ENCODE results near the gene CEP112.

DNA sequence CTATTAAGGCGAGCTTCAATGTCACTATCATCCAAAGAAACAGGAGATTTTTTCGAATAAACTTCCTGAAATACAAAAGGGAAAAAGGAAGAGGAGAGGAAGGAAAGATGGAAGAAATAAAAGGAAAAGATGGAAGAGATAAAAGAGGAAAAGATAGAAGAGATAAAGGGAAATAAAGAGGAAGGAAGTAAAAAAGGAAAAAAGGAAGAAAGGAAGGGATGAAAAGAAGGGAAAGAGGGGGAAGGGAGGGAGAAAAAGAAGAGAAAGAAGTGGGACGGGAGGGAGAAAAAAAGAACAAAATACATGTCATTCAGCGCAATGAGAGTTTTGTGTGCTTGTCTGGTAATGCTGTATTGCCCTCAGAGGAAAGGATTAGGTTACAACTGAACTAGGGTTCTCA is 62.2 kb downstream of the CEP112 start:
- TF ChIP-seq, protein P1, sequence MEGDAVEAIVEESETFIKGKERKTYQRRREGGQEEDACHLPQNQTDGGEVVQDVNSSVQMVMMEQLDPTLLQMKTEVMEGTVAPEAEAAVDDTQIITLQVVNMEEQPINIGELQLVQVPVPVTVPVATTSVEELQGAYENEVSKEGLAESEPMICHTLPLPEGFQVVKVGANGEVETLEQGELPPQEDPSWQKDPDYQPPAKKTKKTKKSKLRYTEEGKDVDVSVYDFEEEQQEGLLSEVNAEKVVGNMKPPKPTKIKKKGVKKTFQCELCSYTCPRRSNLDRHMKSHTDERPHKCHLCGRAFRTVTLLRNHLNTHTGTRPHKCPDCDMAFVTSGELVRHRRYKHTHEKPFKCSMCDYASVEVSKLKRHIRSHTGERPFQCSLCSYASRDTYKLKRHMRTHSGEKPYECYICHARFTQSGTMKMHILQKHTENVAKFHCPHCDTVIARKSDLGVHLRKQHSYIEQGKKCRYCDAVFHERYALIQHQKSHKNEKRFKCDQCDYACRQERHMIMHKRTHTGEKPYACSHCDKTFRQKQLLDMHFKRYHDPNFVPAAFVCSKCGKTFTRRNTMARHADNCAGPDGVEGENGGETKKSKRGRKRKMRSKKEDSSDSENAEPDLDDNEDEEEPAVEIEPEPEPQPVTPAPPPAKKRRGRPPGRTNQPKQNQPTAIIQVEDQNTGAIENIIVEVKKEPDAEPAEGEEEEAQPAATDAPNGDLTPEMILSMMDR (IDR thresholded peaks at IDR 0.05; ENCODE audit: insufficient read depth, low read depth, low read length), result no peak
- no peak for TF ChIP-seq EZH2 (IDR thresholded peaks at IDR 0.05; ENCODE audit: insufficient read depth, low read length)

All from astrocyte (in vitro differentiated cells and primary cell).